GM21360 (cell line): ENCODE data around the gene OSBPL8.
"Not testable (repeated sequence)": the region's sequence is repeated elsewhere in the genome, so short reads cannot be mapped to it uniquely, and the experiment has no call there.

Experiments used
- ATAC-seq: cut with Tn5 transposase; IDR thresholded peaks from one replicate; pipeline ENCODE4 v1.9.1; 2021; ENCODE audit warnings: mild to moderate bottlenecking, moderate library complexity; ENCODE audit not compliant: unreplicated experiment

The OSBPL8 gene

DNA sequence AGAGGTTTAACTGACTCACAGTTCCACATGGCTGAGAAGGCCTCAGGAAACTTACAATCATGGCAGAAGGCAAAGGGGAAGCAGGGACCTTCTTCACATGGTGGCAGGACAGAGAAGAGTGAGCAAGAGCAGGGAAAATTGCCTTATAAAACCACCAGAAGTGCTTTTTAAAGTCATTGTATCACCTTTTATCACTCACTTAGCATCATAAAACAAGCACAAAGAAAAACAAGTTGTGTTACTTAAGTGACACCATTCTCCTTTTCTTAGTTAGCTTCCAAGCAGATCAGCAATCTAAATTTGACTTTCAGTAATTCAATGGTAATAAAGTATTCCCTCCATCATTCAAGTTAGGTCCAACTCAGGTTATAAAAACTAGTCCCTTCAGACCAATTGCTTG, 28.5 kb downstream of the OSBPL8 start:
- ATAC-seq = no peak

DNA sequence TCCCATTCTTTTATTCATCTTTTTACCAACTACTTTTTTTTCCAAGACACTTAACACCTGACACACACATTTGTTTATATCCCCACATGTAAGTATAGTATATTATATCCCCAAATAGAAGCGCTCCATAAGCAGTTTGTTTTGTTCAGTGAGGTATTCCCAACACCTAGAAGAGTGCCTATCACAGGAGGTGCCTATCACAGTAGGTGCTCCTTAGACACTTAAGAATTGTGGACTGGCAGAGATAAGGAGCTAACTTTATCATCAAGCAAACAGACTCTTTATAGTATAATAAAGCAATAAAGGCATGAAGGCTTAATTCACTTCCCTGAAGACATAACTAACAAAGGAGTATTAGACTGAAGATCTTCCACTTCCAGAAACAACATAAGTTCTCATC, 29.1 kb downstream of the OSBPL8 start:
- no peak for ATAC-seq

DNA sequence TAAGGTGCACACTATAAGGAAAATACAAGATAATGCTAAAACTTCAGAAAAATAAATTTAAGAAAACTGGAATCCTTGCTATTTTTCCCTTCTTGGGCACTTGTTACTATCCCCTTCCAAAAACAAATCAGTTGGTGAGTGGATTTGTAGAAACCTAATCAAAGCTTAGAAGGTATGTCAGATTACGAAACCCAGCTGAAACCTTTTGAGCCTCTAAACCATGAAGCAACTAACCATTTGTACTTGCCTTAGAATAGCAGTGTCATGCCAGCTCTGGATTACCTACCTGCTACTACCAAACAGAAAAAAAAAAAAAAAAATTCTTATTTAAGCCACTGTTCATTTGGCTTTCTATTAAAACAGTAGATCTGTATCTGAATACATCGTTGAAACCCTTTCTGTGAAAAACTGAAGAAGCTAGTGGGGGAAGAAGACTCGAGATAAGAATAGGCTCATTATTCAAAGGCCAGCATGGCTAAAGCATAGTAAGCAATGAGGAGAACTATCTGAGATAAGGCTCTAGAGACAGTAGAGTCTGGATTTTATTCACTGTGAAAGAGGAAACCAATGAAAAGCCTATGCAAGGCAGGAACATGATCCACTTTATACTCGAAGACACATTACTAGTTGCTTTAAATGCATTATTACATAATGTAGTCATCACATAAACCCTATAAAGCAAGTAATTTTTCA, 30.2 kb downstream of the OSBPL8 start:
- no peak for ATAC-seq

DNA sequence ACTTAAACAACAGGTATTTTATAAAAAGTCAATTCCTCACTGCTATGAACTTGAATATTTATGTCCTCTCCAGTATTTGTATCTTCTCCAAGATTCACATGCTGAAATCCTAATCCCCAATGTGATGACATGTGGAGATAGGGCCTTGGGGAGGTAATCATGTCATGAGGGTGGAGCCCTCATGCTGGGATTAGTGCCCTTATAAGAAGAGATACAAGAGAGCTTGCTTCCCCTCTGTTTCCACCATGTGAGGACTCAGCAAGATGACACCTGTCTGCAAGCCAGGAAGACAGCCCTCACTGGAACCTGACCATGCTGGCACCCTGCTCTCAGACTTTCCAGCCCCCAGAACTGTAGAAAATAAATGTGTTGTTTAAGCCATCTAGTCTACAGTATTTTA, 36.2 kb downstream of the OSBPL8 start:
- no peak for ATAC-seq

DNA sequence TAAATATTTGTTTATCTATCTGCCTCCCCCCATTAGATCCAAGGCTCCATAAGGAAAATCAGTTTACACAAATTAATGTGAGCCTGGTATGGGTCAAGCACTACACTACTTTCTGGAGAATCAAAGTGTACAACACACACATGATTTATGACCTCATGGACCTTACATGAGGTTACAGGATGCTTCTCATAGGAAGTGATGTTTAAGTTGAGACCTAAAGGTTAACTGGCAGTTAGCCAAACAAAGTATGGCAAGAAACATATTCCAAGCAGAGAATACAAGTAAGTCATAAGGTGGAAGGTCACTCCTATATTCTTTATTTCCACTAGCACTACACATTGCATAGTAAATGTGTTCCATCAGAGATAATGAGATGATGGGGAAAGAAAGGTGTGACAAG, 39.2 kb downstream of the OSBPL8 start:
- ATAC-seq = no peak

DNA sequence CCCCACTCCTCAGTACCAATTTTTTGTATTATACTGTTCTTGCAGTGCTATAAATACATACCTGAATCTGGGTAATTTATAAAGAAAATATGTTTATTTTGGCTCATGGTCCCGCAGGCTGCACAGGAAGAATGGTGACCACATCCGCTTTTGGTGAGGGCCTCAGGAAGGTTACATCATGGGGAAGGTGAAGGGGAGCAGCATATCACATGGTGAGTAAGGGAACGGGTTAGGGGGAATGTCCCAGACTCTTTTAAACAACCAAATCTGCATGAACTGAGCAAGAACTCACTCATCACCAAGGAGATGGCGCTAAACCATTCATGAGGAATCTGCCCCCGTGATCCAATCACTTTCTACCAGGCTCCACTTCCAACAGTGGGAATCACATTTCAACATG, 40.0 kb downstream of the OSBPL8 start:
- no peak for ATAC-seq

DNA sequence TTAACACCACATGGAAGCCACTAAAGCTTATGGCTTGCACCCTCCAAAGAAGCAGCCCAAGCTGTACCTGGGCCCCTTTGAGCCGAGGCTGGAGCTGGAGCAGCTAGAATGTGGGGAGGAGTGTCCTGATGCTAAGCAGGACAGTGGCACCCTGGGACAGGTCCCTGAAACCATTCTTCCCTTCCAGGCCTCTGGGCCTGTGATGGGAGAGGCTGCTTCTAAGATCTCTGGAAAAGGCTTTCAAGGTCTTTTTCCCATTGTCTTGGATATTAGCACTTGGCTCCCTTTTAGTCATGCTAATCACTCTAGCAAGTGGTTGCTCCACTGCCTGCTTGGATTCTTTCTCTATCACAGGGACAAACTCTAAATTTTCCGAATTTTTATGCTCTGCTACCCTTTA, 40.9 kb downstream of the OSBPL8 start:
- ATAC-seq = no peak

DNA sequence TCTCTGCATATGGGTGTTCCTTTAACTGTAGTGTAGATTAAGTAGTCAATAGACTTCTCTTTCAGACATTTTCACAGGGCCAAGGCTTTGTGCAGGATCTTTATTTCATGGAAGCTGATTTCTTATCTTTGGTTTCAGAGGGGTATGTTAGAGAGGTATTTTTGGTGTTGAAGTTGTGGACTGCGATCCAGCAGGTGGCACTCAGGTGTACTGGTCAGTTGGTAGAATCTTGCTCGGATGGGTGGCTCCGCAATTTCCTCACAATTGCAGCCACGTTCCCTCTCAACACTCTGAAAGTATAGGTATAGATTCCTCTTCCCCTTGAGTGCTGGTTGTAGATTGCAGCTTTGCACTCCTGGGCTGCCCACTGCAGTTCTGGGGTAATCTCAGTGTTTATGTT, 44.3 kb downstream of the OSBPL8 start:
- ATAC-seq = no peak

DNA sequence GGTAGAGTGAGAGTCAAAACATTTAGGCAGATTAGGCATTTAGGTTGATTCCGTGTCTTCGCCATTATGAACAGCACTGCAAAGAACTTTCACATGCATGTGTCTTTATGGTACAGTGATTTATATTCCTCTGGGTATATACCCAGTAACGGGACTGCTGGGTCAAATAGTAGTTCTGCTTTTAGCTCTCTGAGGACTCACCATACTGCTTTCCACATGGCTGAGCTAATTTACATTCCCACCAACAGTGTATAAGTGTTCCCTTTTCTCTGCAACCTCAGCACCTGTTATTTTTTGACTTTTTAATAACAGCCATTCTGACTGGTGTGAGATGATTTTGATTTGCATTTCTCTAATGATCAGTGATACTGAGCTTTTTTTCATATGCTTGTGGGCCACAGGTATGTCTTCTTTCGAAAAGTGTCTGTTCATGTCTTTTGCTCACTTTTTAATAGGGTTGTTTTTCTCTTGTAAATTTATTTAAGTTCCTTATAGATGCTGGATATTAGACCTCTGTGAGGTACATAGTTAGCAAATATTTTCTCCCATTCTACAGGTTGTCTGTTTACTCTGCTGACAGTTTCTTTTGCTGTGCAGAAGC, 48.4 kb downstream of the OSBPL8 start:
- peak; percentile 85 for ATAC-seq

DNA sequence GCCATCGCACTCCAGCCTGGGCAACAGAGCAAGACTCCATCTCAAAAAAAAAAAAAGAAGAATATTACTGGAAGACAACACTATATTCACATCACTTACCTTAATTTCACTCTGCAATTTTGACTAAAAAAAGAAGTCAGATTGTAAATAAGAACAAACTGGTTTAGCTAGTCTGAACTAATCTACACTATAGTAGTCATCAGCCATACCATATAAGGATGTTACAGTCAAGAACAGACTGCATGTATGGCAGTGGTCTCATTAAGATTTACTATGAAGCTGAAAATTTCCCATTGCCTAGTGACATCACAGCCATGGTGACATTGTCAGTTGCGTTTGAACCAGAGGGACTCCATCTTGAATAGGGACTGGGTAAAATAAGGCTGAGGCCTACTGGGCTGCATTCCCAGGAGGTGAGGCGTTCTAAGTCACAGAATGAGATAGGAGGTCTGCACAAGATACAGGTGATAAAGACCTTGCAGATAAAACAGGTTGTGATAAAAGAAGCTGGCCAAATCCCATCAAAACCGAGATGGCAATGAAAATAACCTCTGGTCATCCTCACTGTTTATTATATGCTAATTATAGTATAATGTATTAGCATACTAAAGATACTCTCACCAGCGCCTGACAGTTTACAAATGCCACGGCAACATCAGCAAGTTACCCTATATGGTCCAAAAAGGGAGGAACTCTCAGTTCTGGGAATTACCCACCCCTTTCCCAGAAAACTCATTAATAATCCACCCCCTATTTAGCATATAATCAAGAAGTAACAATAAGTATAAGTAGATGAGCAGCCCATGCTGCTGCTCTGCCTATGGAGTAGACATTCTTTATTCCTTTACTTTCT, 51.2 kb downstream of the OSBPL8 start:
- no peak for ATAC-seq

DNA sequence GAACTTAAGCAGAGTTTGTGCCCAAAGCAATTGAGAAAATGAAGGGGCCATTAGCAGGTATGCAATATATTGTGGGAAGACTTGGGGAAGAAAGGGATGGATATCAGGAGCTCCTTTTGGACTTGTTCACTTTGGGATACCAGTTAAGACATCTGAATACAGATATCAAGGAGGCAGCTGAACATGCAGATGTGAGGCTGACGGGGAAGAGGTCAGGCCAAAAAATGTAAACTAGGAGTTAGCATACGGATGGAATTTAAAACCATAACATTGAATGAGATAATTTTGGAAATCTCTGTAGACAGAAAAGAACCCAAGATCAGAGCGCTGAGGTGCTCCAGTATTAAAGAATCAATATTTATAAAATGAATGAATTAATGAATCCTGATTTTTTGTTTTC, 53.4 kb downstream of the OSBPL8 start:
- ATAC-seq = no peak

DNA sequence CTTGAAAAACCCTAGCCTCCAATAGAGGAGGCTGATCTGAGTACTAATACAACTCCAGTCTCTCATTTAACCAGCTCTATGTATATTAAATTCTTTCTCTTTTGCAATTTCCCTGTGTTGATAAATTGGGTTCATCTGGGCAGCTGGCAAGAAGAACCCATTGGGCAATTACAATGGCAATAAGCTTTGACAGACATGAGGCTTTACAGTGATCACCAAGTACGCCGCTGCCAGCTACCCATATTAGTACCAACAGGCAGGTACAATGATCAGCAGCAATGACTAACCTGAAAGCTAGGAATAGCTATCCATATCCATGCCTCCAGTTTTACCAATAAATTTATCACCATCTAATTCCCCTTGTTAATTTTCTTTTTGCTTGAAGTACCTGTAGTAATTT, 54.5 kb downstream of the OSBPL8 start:
- no peak for ATAC-seq

DNA sequence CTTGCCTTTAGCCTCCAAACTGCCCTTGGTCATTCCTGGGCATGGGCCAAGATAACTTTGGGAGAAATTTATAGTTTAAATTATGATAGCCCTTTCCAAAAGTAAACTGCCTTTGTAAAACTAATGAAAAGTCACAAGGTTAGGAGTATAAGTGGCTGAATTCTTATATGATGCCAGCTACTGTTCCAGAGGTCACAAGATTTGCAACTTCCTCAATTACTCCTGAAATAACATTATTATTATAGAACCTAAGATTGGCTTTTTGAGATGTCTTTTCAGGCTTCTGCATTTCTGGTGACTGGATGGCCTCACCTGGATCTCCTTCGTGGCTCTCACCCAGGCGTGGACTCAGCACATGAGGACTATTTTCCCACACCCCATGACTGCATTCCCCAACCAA, 55.0 kb downstream of the OSBPL8 start:
- no peak for ATAC-seq

DNA sequence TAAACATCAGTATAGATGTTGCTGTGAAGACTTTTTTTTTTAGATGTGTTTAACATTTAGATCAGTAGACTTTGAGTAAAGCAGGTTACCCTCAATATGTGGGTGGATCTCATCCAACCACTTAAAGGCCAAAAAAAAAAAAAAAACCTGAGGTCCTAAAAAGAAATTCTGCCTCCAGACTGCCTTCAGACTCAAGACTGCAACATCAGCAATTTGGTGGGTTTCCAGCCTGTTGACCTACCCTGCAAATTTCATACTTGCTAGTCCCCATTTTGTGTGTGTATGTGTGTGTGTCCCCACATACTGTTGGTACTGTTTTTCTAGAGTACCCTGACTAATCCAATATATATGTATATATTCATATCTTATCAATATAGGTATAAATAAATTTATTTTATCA, 55.6 kb downstream of the OSBPL8 start:
- ATAC-seq = no peak

DNA sequence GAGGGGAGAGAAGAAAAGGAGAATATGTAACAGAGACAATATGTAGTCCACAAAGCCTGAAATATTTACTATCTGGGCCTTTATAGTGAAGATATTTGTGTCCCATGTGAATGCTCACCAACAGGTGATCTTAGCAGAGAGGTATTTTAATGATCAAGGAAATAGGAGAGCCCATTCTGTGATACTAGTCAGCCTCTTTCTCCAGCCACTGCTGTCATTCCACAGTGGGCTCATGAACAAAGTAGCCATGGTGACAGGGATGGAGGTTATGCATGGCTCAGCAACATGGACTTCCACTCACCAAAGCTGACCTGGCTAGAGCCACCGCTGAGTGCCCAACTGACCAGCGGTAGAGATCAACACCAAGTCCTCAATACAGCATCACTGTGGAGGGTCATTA, 58.2 kb downstream of the OSBPL8 start:
- no peak for ATAC-seq

DNA sequence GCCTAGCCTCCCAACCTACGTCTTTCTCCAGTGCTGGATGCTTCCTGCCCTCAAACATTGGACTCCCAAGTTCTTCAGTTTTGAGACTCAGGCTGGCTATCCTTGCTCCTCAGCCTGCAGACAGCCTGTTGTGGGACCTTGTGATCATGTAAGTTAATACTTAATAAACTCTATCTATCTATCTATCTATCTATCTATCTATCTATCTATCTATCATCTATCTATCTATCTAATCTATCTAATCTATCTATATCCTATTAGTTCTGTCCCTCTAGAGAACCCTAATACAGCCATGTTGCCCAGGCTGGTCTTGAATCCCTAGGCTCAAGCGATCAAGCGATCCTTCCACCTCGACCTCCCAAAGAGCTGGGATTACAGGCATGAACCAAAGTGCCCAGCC, 60.4 kb downstream of the OSBPL8 start:
- not testable (repeated sequence) for ATAC-seq

DNA sequence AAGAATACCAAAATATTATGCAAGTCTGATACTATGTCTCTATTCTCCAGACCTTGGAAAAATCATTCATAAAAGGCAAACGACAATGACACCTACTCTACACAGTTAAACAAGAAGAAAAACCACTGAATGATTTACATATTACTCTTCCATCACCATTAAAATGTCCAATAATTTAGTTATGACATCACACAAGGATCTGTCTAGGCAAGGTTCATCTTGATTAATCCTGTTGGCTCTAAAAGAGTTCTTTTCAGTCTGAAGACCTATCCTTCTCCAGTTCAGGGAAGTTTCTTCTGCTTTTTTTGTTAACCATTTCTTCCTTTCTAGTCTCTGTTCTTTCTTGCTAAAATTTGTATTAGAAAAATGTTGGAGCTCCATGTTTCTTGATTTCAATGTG, 64.0 kb downstream of the OSBPL8 start:
- ATAC-seq = no peak

DNA sequence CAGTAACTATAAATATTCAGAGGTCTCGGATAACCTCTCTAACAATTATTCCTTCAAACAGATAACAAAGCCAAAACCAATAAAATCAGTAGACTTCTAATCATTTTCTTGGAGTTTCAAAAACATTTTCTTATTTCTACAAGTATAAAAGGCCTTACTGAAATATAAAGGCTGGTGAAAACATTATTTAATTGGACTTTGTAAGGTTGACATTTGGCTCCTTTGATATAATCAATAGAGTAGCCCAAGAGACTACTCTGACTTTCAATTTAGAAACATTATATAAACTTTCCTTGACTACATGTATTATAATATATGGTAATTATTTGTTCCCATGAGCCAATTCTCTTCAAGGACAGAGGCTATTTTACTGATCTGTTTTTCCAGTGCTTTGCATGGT, 68.3 kb downstream of the OSBPL8 start:
- ATAC-seq = no peak

DNA sequence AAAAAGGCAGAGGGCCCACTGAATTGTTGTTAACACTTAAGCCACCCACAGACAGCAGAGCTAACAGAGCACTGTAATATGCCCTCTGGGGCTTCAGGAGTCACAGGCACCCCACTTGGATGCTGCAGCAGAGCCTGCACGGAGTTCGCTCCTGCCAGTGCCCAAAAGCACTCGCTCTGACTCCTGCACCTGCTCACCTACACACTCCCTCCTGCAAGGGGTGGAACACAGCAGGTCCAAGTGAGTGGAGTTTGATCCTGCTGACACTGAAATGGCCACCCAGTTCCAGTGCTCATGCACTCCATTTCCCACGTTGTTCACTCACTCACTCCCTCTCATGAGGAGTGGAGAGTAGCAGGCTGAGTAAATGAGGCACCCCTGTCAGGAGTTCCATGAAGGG, 68.8 kb downstream of the OSBPL8 start:
- ATAC-seq = no peak

DNA sequence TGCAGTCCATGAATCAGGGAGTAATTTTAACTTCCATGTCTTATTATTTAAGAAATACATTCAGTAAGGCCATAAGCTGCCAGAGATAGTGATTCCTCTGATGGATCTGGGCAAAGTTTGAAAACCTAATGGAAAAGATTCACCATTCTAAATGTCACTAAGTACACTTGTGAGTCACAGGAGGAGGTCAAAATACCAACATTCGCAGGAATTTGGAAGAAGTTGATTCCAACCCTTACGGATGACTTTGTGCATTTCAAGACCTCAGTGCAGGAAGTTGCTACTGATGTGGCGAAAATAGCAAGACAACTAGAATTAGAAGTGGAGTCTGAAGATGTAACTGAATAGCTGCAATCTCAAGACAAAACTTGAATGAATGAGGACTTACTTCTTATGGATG, 69.8 kb downstream of the OSBPL8 start:
- ATAC-seq = no peak

DNA sequence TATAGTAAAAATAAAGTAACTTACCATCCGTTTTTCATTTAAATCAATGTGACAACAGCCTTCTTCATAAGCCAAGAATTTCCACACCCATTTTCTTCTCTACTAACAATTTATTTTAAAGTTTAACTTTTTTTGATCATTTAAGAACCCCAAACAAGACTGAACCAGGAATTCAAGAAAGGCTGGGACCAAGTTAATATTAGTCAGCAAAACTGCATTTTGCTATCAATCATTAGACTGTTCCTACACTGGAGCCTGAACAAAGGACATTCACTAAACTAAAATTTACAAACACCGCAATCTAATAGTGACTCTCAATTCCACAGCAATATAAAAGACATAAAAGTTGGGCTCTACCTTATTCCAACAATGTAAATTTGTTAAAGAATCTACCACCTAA, 73.6 kb downstream of the OSBPL8 start:
- no peak for ATAC-seq

DNA sequence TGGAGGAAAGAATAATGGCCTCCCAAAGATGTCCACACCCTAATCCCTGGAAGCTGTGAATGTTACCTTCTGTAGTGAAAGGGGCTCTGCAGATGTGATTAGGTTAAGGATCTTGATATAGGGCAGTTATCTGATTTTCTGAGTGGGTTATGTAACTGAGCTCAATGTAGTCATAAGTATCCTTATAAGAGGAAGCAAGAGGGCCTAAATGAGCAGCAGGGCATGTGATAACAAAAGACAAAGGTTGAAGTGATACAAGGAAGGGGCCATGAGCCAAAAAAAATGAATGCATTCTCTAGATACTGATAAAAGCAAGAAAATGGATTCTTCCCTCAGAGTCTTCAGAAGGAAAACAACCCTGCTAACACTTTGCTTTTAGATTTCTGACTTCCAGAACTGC, 78.8 kb downstream of the OSBPL8 start:
- ATAC-seq = no peak
